ENCODE data around the gene TSC22D4.

GRCh38 chr7:100428199-100428966 lies 50.6 kb downstream of the TSC22D4 start, which contains the start of gene ZCWPW1:
- TF ChIP-seq TAF1 (IDR thresholded peaks at IDR 0.05; ENCODE audit: borderline replicate concordance, insufficient read depth, low read length) (peak; percentile 73; the same call in 1 of the 2 replicates), POLR2AphosphoS5 (IDR thresholded peaks at IDR 0.05; ENCODE audit: low read depth, low read length) (peak; percentile 93), SIN3A (IDR thresholded peaks at IDR 0.05; ENCODE audit: borderline replicate concordance, insufficient read depth, low read length) (no peak)
- TF ChIP-seq, protein P1, sequence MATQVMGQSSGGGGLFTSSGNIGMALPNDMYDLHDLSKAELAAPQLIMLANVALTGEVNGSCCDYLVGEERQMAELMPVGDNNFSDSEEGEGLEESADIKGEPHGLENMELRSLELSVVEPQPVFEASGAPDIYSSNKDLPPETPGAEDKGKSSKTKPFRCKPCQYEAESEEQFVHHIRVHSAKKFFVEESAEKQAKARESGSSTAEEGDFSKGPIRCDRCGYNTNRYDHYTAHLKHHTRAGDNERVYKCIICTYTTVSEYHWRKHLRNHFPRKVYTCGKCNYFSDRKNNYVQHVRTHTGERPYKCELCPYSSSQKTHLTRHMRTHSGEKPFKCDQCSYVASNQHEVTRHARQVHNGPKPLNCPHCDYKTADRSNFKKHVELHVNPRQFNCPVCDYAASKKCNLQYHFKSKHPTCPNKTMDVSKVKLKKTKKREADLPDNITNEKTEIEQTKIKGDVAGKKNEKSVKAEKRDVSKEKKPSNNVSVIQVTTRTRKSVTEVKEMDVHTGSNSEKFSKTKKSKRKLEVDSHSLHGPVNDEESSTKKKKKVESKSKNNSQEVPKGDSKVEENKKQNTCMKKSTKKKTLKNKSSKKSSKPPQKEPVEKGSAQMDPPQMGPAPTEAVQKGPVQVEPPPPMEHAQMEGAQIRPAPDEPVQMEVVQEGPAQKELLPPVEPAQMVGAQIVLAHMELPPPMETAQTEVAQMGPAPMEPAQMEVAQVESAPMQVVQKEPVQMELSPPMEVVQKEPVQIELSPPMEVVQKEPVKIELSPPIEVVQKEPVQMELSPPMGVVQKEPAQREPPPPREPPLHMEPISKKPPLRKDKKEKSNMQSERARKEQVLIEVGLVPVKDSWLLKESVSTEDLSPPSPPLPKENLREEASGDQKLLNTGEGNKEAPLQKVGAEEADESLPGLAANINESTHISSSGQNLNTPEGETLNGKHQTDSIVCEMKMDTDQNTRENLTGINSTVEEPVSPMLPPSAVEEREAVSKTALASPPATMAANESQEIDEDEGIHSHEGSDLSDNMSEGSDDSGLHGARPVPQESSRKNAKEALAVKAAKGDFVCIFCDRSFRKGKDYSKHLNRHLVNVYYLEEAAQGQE (IDR thresholded peaks at IDR 0.05; ENCODE audit: insufficient read depth in 1 of 2, low read depth in 2 of 2, low read length in 2 of 2) = no peak
